GM12878 (cell line): ENCODE results near the gene DBNDD2. TPM values are rescaled to one million over a fixed set of nuclear protein-coding genes. Genes with fewer than 3 reads are reported as not detected.

ENCODE experiments used
- ATAC-seq: fragments of 200-7000 bp; cut with Tn5 transposase; 3 replicates; pipeline ENCODE4 v1.9.1; 2020; ENCODE audit warnings: mild to moderate bottlenecking, moderate library complexity
- BruUV-seq: library from RNA; stranded (reverse); fragments of 400-500 nt; replicated peaks from 2 replicates; lab custom pipeline; 2021; lab: Mats Ljungman, UMichigan
- CTCF ChIA-PET: fragments of 300-600 bp; sonication (Branson Sonifier 250); formaldehyde crosslinking; extraction: SDS; loops from one replicate; lab custom pipeline; 2021; ENCODE audit warnings: inconsistent platforms; lab: Yijun Ruan, JAX
- POLR2A ChIA-PET: fragments of 350-600 bp; formaldehyde crosslinking; extraction: SDS; loops from one replicate; lab custom pipeline; 2021; ENCODE audit warnings: inconsistent platforms; lab: Charles Lee
- RAD21 ChIA-PET: fragments of 300-600 bp; sonication (Branson Sonifier 250); formaldehyde crosslinking; loops from one replicate; lab custom pipeline; 2023; ENCODE audit warnings: antibody characterized with exemption; ENCODE audit not compliant: unreplicated experiment; lab: Charles Lee
- SMC1A ChIA-PET: fragments of 300-600 bp; sonication (Branson Sonifier 250); formaldehyde crosslinking; loops from one replicate; lab custom pipeline; 2023; ENCODE audit not compliant: unreplicated experiment, uncharacterized antibody; lab: Charles Lee
- DNase-seq: peaks from one replicate; pipeline ENCODE4 v3.0.0-alpha.2; 2011; ENCODE audit warnings: low read depth, low spot score
- FAIRE-seq: peaks from 3 replicates; lab custom pipeline; 2011; peaks lifted over from hg19 to GRCh38; lab: Jason Lieb, UNC
- H2AFZ ChIP-seq: 2 replicates; pipeline ENCODE4 v1.6.0; 2011; ENCODE audit warnings: low read depth, low read length, control low read depth; ENCODE audit not compliant: control insufficient read depth
- H3K27ac ChIP-seq: 2 replicates; pipeline ENCODE4 v1.5.1; 2011; ENCODE audit warnings: control low read depth; ENCODE audit not compliant: control insufficient read depth, insufficient read depth
- H3K27me3 ChIP-seq, 2 experiments: replicated peaks in 1 of 2; 2 replicates each; pipeline versions ENCODE4 v1.6.0 to v1.6.1; 2011; ENCODE audit warnings: low read length in 1 of 2; ENCODE audit not compliant: control insufficient read depth in 2 of 2, insufficient read depth in 2 of 2
- H3K36me3 ChIP-seq, 2 experiments: 2 replicates each; pipeline ENCODE4 v1.5.1; 2011; ENCODE audit warnings: low read length in 1 of 2; ENCODE audit not compliant: control insufficient read depth in 2 of 2, insufficient read depth in 2 of 2
- H3K4me1 ChIP-seq: 2 replicates; pipeline ENCODE4 v1.6.1; 2011; ENCODE audit warnings: mild to moderate bottlenecking, low read length, moderate library complexity, mixed read lengths; ENCODE audit not compliant: control insufficient read depth, insufficient read depth
- H3K4me2 ChIP-seq: 2 replicates; pipeline ENCODE4 v1.6.0; 2011; ENCODE audit warnings: control low read depth; ENCODE audit not compliant: control insufficient read depth, insufficient read depth
- H3K4me3 ChIP-seq: fragments of 200-600 bp; sonication (generic); 2 replicates; pipeline ENCODE4 v1.5.1; 2016
- H3K79me2 ChIP-seq: 2 replicates; pipeline ENCODE4 v1.6.0; 2011; ENCODE audit warnings: low read length; ENCODE audit not compliant: control insufficient read depth, insufficient read depth
- H3K9ac ChIP-seq: 2 replicates; pipeline ENCODE4 v1.8.0; 2011; ENCODE audit warnings: low read length, control low read depth, mixed read lengths; ENCODE audit not compliant: control insufficient read depth, insufficient read depth
- H3K9me3 ChIP-seq: replicated peaks from 3 replicates; pipeline ENCODE4 v1.5.1; 2011; ENCODE audit warnings: mild to moderate bottlenecking, low read length; ENCODE audit not compliant: control insufficient read depth, insufficient read depth
- H4K20me1 ChIP-seq: 2 replicates; pipeline ENCODE4 v1.6.0; 2011; ENCODE audit not compliant: control insufficient read depth, insufficient read depth
- ATF3 ChIP-seq: IDR thresholded peaks from 2 replicates; pipeline ENCODE4 v1.6.1; 2011; ENCODE audit warnings: low read depth, mild to moderate bottlenecking, low read length, moderate library complexity, borderline replicate concordance; ENCODE audit errors: extremely low read depth
- CHD1 ChIP-seq: IDR thresholded peaks from 2 replicates; pipeline ENCODE4 v1.6.1; 2012; ENCODE audit warnings: low read depth, low read length, improper control_type of control experiment
- CHD4 ChIP-seq: fragments of 200-600 bp; sonication (generic); IDR thresholded peaks from 2 replicates; pipeline ENCODE4 v1.6.1; 2016; ENCODE audit warnings: mild to moderate bottlenecking
- GATAD2B ChIP-seq: fragments of 450-650 bp; conservative IDR thresholded peaks from 2 replicates; pipeline ENCODE4 v1.6.1; 2017; ENCODE audit warnings: low read depth, mild to moderate bottlenecking, moderate library complexity
- HCFC1 ChIP-seq: fragments of 150-350 bp; IDR thresholded peaks from 2 replicates; pipeline ENCODE4 v1.6.1; 2014; ENCODE audit warnings: low read length
- MTA2 ChIP-seq: fragments of 450-650 bp; IDR thresholded peaks from 2 replicates; pipeline ENCODE4 v1.6.1; 2016; ENCODE audit warnings: low read depth, mild to moderate bottlenecking, moderate library complexity
- NR2C2 ChIP-seq: IDR thresholded peaks from 2 replicates; pipeline ENCODE4 v1.6.1; 2011; ENCODE audit warnings: borderline replicate concordance, low read depth; ENCODE audit not compliant: control insufficient read depth, insufficient read length
- POLR2AphosphoS5 ChIP-seq: IDR thresholded peaks from 2 replicates; pipeline ENCODE4 v1.6.1; 2011; ENCODE audit warnings: mild to moderate bottlenecking, low read length, inconsistent platforms
- RBBP5 ChIP-seq: fragments of 200-600 bp; sonication (generic); conservative IDR thresholded peaks from 2 replicates; pipeline ENCODE4 v1.6.1; 2016
- SIX5 ChIP-seq: IDR thresholded peaks from 2 replicates; pipeline ENCODE4 v1.6.1; 2011; ENCODE audit warnings: mild to moderate bottlenecking, low read depth, low read length, moderate library complexity; ENCODE audit not compliant: severe bottlenecking
- SRF ChIP-seq, 2 experiments: IDR thresholded peaks; 2 replicates each; pipeline ENCODE4 v1.6.1; 2011; ENCODE audit warnings: low read depth in 2 of 2, low read length in 2 of 2, mild to moderate bottlenecking in 1 of 2, moderate library complexity in 1 of 2
- TBL1XR1 ChIP-seq: IDR thresholded peaks from 2 replicates; pipeline ENCODE4 v1.6.1; 2012; ENCODE audit warnings: low read depth, low read length, improper control_type of control experiment
- ZSCAN29 ChIP-seq: fragments of 450-650 bp; IDR thresholded peaks from 2 replicates; pipeline ENCODE4 v1.6.1; 2017; ENCODE audit warnings: mild to moderate bottlenecking, moderate library complexity
- WGBS: methylation state at CpG from one replicate; pipeline ENCODE4 v1.1.6; 2016; ENCODE audit warnings: low lambda C conversion rate; ENCODE audit not compliant: insufficient replicate concordance, insufficient coverage; ENCODE audit errors: missing lambda C conversion rate; 5-methylcytosine and 5-hydroxymethylcytosine counted together
- in situ Hi-C: fragments of 300-500 bp; cut with MboI; formaldehyde crosslinking; loops from 9 replicates; pipeline ENCODE4 v1.14.3; 2018; ENCODE audit warnings: mixed read lengths
- intact Hi-C: fragments of 100-400 bp; cut with micrococcal nuclease; formaldehyde crosslinking; loops from one replicate; pipeline ENCODE4 v1.14.2; 2022; ENCODE audit not compliant: unreplicated experiment
- polyA plus RNA-seq, 11 experiments: library from polyadenylated mRNA; depleted of rRNA in 4 of 11; unstranded in 6 of 11; stranded (reverse) in 5 of 11; fragments of >200 nt; fragmentation: Nextera tagmentation in 4 of 11; fragmentation: Illumina TruSeq in 1 of 11; extraction: Ambion mirVana in 4 of 11; extraction: Trizol in 1 of 11; gene quantifications; 1 replicate in 1 of 11; 2 replicates in 10 of 11; pipeline versions ENCODE4 v1.2.1 to v1.2.3, GENCODE V29; 2011 to 2016; ENCODE audit warnings: inconsistent platforms in 2 of 11, missing spikeins in 2 of 11, low read depth in 1 of 11
- total RNA-seq, 4 experiments: library from RNA; depleted of rRNA in 3 of 4; stranded (reverse); fragments of >200 nt in 3 of 4; fragmentation: Illumina TruSeq in 1 of 4; extraction: Trizol in 1 of 4; gene quantifications; 2 replicates each; pipeline versions ENCODE4 v1.2.1 to v1.2.3, GENCODE V29; 2013 to 2021
- TF ChIP-seq, protein P1 (sequence below): fragments of 450-650 bp; IDR thresholded peaks from 2 replicates; pipeline ENCODE4 v1.6.1; 2016; ENCODE audit warnings: mild to moderate bottlenecking, moderate library complexity, borderline replicate concordance

DBNDD2 gene
- total and polyA plus RNA-seq, 10 of the 15 experiments (the other 5 are each of a cell fraction or from before 2014, with no cell fraction given) = 0.17 to 5.7 (median 0.49) TPM; not detected in 1

- no peak for ATAC-seq
- CTCF ChIA-PET = interaction anchor here (1.0 to 1.3 kb wide), 2 partner anchors 10 to 36 kb away, joined by 3 read pairs; no protein-coding TSS in a partner anchor
- in situ Hi-C loops = no loop called here
- Histone ChIP-seq H3K27ac (no peak overlapping the region), H3K27me3 (peaks cover 3 to 6% of the 10 kb centered on the region in 2 experiments; a peak in 3 of 4 replicates), H3K79me2 (no peaks in the 10 kb centered on the region), H4K20me1 (no peaks in the 10 kb centered on the region), H3K4me1 (0 out of 2 replicates have a peak, but pooled peaks cover 4% of the 10 kb centered on the region), H3K36me3 (no peaks in the 10 kb centered on the region; a peak in 1 of 4 replicates), H2AFZ (no peak overlapping the region), H3K4me3 (no peak overlapping the region), H3K9ac (no peak overlapping the region), H3K9me3 (no peaks in the 10 kb centered on the region), H3K4me2 (no peak overlapping the region)
- RAD21 ChIA-PET = interaction anchor here (0.9 kb wide), 1 partner anchor 50 kb away, joined by 3 read pairs; no protein-coding TSS in a partner anchor
- BruUV-seq = no TSS peak
- TF ChIP-seq POLR2AphosphoS5 (no peak), SIX5 (no peak), MTA2 (no peak), SRF (IDR thresholded peaks at IDR 0.05; ENCODE audit: low read depth in 2 of 2, low read length in 2 of 2) (no peak), NR2C2 (no peak), GATAD2B (no peak), ZSCAN29 (no peak), CHD4 (no peak), CHD1 (no peak), TBL1XR1 (no peak), RBBP5 (no peak), ATF3 (no peak), HCFC1 (no peak)
- TF ChIP-seq, protein P1, sequence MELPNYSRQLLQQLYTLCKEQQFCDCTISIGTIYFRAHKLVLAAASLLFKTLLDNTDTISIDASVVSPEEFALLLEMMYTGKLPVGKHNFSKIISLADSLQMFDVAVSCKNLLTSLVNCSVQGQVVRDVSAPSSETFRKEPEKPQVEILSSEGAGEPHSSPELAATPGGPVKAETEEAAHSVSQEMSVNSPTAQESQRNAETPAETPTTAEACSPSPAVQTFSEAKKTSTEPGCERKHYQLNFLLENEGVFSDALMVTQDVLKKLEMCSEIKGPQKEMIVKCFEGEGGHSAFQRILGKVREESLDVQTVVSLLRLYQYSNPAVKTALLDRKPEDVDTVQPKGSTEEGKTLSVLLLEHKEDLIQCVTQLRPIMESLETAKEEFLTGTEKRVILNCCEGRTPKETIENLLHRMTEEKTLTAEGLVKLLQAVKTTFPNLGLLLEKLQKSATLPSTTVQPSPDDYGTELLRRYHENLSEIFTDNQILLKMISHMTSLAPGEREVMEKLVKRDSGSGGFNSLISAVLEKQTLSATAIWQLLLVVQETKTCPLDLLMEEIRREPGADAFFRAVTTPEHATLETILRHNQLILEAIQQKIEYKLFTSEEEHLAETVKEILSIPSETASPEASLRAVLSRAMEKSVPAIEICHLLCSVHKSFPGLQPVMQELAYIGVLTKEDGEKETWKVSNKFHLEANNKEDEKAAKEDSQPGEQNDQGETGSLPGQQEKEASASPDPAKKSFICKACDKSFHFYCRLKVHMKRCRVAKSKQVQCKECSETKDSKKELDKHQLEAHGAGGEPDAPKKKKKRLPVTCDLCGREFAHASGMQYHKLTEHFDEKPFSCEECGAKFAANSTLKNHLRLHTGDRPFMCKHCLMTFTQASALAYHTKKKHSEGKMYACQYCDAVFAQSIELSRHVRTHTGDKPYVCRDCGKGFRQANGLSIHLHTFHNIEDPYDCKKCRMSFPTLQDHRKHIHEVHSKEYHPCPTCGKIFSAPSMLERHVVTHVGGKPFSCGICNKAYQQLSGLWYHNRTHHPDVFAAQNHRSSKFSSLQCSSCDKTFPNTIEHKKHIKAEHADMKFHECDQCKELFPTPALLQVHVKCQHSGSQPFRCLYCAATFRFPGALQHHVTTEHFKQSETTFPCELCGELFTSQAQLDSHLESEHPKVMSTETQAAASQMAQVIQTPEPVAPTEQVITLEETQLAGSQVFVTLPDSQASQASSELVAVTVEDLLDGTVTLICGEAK = no peak
- POLR2A ChIA-PET = no interaction called here
- intact Hi-C loops = no loop called here
- SMC1A ChIA-PET = interaction anchor here (0.6 to 1.2 kb wide), 3 partner anchors 46 to 49 kb away, joined by 3 to 4 read pairs (median 3); no protein-coding TSS in a partner anchor
- no peak for FAIRE-seq
- WGBS = 70% methylated on average over 7 of the region's 7 CpGs
- no peak for DNase-seq
These were observed 1.6 kb downstream of the DBNDD2 start for GRCh38 chr20:45409521-45410272.
